Measurements from ENCODE around the gene POGK.
"Not testable (repeated sequence)": the region's sequence is repeated elsewhere in the genome, so short reads cannot be mapped to it uniquely, and the experiment has no call there.

Gene POGK

GRCh38 chr1:166858726-166859419, 19.6 kb downstream of the POGK start:
- DNase-seq = no peak

GRCh38 chr1:166859597-166859996, 20.3 kb downstream of the POGK start:
- DNase-seq = no peak

GRCh38 chr1:166865926-166866325, 26.7 kb downstream of the POGK start:
- DNase-seq = no peak

GRCh38 chr1:166868639-166869038, 29.4 kb downstream of the POGK start:
- no peak for DNase-seq

- DNase-seq = no peak
Measured at GRCh38 chr1:166869318-166870099, 30.2 kb downstream of the POGK start.

- DNase-seq = no peak
Measured at GRCh38 chr1:166870584-166870983, 31.3 kb downstream of the POGK start.

GRCh38 chr1:166874464-166874863, 35.2 kb downstream of the POGK start:
- DNase-seq = no peak

GRCh38 chr1:166875302-166875733, 36.0 kb downstream of the POGK start:
- DNase-seq = no peak

- DNase-seq = peak; percentile 96
Measured at GRCh38 chr1:166875734-166876539, 36.7 kb downstream of the POGK start, which contains the start of gene TADA1. Gene TADA1 (minus strand): TSS chr1:166876264. CDS start chr1:166876233, 31 bp downstream.

GRCh38 chr1:166876540-166876838, 37.2 kb downstream of the POGK start:
- no peak for DNase-seq

GRCh38 chr1:166878173-166878917, 39.1 kb downstream of the POGK start:
- DNase-seq = not testable (repeated sequence)

- no peak for DNase-seq
Measured at GRCh38 chr1:166882893-166883292, 43.6 kb downstream of the POGK start.

GRCh38 chr1:166884040-166884642, 44.9 kb downstream of the POGK start:
- DNase-seq = no peak

- no peak for DNase-seq
Measured at GRCh38 chr1:166884971-166885370, 45.7 kb downstream of the POGK start.

- DNase-seq = no peak
Measured at GRCh38 chr1:166888373-166889111, 49.3 kb downstream of the POGK start.

GRCh38 chr1:166889776-166890175, 50.5 kb downstream of the POGK start:
- DNase-seq = no peak

- DNase-seq = no peak
Measured at GRCh38 chr1:166895766-166896165, 56.5 kb downstream of the POGK start.

GRCh38 chr1:166899769-166900168, 60.5 kb downstream of the POGK start:
- DNase-seq = no peak

- no peak for DNase-seq
Measured at GRCh38 chr1:166900987-166901386, 61.7 kb downstream of the POGK start.

- DNase-seq = no peak
Measured at GRCh38 chr1:166902279-166902678, 63.0 kb downstream of the POGK start.

GRCh38 chr1:166903232-166903631, 64.0 kb downstream of the POGK start:
- no peak for DNase-seq

- DNase-seq = no peak
Measured at GRCh38 chr1:166905136-166905535, 65.9 kb downstream of the POGK start.
